ENCODE measurements around the gene DYSF.

Gene DYSF

GRCh38 chr2:71503837-71504236 is 50.5 kb downstream of the DYSF start:
- no peak for DNase-seq

- no peak for DNase-seq
Measured at GRCh38 chr2:71504611-71505010, 51.2 kb downstream of the DYSF start.

DNA sequence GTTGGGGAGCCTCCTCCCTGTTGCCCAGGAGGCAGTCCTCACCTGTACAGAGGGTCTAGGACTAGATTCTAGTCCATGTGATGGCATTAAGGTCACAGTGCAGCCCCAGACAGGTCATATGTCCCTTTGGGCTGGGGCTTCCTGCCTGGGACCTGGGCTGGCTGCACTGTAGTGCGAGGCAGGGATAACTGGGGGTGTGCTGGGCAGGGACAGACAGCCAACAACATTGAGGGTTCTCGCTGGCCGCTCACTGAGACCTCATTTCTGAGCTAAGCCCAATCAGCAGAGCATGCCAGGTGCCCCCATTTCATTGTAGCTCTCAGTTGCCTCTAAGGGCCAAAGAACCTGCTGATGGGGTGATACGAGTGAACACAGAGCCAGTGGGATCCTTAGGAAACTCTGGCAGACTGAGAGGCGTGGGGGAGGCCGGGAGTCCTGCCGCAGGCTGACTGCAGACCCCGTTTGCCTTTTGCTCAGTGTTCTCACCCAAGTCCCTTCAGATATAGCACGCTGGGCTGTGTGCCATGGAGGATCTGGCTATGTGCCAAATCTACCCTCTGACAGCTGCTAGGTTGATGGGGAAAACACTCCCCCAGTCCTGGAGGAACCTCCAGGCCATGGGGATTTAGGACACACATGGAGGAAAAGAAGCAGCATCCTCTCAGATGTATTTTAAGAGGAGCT is 51.9 kb downstream of the DYSF start:
- DNase-seq, result no peak

- no peak for DNase-seq
Measured at GRCh38 chr2:71505770-71506140, 52.4 kb downstream of the DYSF start.

DNA sequence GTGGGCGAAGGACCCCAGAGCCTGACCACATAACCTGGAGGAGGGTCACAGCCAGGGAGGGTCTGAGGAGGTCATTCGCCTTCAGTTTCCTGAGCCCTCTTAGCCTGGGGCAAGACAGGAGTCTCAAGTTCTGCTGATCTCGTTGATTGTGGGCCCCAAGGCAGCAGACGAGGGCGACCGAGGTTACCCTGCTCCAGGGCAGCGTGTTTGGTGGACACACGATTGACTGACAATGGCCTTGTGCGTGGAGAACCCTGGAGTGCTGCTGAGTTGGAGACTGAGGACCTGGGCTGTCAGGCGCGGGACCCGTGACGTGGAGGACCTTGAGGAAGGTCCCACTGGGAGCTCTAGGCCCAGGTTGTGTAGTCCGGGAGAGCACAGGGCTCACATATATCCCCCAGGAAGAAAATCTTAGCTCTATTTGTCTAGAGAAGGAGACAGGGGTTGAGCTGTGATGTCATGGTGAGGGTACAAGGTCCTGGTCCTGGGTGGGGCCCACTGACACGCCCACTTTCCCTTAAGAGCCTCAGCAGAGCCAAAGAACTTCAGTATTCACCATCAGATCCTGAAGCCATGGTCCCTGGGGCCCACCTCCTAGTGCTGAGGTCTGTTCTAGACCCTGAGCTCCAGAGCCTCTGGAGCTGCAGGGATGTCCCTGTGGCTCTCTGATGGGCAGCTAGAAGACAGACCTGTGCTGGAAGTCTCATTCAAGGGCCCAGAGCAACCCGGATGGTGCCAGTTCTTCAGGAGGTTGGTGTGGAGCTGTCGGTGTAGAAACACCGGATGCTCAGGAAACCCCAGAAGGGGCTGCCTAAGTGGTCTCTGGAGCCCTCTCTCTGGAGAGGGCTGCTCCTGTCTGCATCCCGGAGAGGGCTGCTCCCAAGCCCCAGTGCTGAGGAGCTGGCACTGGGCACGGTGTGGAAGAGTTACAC is 53.1 kb downstream of the DYSF start:
- no peak for DNase-seq

DNA sequence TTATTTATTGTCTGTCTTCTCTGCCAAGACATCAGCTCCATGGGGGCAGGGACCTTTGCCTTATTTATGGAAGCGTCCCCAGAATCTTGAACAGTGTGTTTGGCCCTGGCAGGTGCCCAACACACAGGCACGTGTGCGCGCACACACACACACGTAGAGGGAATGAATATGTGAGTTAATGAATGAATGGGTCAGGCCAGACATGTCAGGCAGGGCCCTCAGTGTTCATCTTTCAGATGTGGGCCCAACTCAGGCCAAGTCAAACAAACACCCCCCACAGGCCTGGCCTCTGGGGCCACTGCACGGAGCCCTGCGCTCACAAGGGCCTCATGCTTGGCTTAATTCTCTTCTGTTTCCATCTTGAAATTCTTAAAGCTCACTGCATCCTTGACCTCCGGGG is 54.1 kb downstream of the DYSF start:
- no peak for DNase-seq

DNA sequence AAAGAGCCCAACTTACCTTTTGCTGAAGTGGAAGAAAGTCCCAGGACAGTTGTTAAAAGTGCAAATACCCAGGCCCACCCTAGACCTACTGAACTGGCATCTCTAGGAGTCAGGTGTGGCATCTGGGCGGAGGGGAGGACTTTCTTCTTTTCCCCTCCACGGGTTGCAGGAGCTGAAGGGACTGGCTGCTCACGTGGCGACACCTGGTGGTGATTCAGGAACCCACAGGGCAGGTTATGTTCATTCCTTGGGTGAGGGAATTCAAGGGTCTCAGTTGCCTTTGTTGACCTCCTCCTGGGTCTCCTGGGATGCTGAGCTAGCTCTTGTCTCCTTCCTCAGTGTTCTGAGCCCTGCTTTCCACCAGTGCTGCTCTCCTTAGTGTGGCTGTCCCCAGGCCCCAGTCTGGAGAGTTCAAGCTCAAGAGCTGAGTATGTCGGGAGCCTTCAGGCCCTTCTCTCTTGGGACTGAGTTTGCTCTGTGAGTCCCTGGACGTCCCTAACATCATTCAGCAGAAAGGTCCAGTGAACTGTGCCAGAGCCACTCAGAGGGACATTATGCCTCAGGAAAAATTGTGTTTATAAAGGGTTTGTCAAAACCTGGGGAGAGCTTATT is 56.9 kb downstream of the DYSF start:
- no peak for DNase-seq

DNA sequence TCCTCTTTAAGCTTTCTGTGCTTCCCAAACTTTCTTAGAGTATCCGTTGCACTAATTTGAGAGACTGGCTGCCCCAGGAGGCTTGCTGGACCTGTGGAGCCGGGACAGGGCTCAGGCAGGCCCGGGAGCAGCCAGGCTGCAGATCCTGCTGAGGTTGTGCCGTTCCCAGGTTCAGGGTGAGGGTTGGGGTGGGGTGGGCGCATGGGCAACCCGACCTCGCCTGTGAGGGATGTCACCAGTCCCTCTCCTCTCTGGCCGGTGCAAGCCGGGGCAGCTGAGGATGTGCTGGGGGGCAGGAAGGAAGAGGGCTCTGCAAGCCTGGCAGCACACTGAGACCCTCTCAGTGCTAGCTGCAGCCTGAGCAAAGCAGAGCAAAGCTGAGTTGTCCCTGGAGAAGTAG is 57.6 kb downstream of the DYSF start:
- no peak for DNase-seq

- no peak for DNase-seq
Measured at GRCh38 chr2:71511776-71512175, 58.4 kb downstream of the DYSF start.

GRCh38 chr2:71512386-71512785 is 59.0 kb downstream of the DYSF start:
- DNase-seq, result no peak

DNA sequence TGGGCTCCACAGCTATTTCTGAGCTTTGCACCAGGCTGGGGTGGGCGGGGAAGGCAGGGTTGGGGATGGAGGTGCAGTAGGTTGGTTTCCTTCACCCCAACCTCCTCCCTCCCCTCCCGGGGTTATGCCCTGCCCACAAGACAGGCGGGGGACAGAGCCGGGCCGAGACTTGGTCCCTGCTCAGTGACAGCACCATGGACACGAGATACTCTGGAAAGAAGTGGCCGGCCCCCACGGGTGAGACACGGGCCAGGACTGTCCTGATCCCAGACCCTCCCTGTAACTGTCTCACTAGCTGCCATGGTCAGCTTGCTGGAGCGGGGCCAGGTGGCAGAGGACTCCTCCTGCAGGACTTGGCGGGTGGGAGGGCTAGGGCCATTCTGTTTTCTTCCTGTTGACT is 59.7 kb downstream of the DYSF start:
- DNase-seq, result no peak

GRCh38 chr2:71513721-71514120 is 60.4 kb downstream of the DYSF start:
- DNase-seq, result no peak

GRCh38 chr2:71516253-71516888 is 63.0 kb downstream of the DYSF start:
- DNase-seq, result no peak

DNA sequence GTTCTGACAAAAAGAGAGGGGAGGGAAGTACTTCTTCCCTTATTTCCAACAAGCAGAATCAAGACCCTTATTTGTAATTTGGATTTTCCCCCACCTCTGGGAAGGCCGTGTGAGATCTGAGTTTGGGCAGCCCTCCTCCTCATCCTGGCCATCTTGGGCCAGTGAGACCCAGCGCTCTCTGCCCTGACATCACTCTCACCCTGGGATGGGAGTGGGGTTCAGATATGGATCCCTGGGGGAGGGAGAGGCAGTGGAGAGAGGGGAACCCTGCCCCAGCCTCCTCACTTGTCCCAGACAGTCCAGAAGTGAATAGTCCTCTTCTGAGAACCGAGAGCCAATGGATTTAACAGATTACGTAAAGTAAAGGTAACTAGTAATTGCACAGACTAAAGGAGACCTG is 64.5 kb downstream of the DYSF start:
- DNase-seq, result no peak

DNA sequence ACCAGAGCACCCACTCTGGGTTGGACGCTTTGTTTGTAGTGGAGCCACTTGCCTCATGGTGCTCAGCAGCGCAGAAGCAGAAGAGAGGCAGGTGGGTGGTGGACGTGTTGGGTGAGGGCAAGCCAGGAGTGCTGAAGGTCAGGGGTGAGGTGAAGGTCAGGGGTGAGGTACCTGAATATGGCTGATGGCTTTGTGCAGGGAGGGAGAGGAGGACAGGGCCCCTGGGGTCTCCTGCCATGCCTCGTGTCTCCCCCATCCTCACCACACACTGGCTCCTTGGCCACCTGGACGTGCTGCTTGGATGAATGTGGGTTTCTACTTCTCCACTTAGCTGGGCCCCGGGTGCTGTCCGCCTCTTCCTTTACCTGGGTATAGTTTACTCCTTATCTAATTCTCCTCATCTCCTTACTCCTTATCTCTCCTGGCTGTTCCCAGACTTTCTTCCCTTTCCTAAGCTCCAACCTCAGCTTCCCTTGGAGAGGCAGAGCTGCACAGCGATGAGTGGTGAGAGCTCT is 68.1 kb downstream of the DYSF start:
- DNase-seq, result no peak

GRCh38 chr2:71524476-71524875 is 71.1 kb downstream of the DYSF start:
- DNase-seq, result no peak

DNA sequence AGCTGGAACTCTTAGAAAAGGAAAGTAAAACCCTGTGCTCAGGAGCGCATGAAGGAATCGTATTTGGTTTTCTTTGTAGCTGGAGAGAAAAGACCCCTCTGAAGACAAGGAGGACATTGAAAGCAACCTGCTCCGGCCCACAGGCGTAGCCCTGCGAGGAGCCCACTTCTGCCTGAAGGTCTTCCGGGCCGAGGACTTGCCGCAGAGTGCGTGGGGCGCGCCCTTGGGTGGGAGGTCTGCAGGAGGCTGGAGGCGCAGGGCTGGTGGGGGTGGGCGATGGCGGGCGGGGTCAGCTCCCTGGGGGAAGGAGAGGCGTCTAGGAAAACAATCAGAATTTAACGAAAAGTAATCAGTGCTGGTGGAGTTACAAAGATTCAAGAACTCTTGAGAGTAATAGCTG is 72.8 kb downstream of the DYSF start:
- no peak for DNase-seq

DNA sequence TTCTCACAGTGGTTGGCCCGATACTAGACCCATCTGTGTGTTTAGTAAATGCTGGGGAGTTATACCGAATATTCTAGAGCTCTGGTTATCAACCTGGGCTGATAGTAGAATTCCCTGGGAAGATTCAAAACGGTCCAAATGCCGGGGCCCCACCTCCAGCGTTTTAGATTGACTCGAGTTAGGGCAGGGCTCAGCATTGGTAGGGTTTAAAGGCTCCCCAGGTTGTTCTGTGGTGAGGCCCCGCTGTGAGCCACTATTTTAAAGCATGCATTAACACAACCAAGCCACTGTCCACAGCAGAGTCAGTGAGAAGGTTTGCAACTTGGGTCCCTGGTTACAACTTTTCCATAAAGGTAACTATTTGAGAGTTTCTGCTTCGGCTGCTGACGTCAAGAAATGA is 73.6 kb downstream of the DYSF start:
- no peak for DNase-seq

- DNase-seq, result no peak
Measured at GRCh38 chr2:71528131-71528591, 74.8 kb downstream of the DYSF start.

DNA sequence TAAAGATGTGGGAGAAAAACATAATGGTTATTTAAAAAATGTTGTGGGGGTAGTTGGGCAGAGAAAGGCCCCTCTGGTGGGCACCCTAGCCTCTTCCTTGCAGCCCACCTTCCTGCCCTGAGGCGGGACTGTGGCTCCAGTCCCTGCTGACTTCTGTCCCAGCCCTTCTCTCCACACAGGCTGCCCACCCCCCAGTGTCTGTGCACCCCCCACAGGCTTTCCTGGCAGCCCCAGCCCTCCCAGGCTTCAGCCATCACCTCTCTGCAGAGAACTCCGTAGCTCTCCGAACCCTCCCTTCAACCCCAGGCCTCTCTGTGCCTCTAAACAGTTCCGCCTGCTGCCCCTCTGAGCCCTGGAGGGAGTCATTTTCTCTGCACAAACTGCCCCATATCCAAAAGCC is 75.4 kb downstream of the DYSF start:
- no peak for DNase-seq

GRCh38 chr2:71530211-71530610 is 76.8 kb downstream of the DYSF start:
- no peak for DNase-seq

GRCh38 chr2:71530641-71531332 is 77.4 kb downstream of the DYSF start:
- DNase-seq, result no peak

Measured in NCI-H1417 treated with DMSO at 0.1 percent for 48 hours (cell line).